HepG2 (cell line): ENCODE measurements around the gene PTPRD. TPM values are rescaled to one million over a fixed set of nuclear protein-coding genes. Genes with fewer than 3 reads are reported as not detected.

Experiments
- ATAC-seq: fragments of 200-7000 bp; cut with Tn5 transposase; 3 replicates; pipeline ENCODE4 v1.9.1; 2020; ENCODE audit warnings: mild to moderate bottlenecking, moderate library complexity
- BruUV-seq: library from RNA; stranded (reverse); fragments of 400-500 nt; replicated peaks from 2 replicates; lab custom pipeline; 2021; lab: Mats Ljungman, UMichigan
- CTCF ChIA-PET: fragments of 300-600 bp; formaldehyde crosslinking; extraction: SDS; loops from one replicate; lab custom pipeline; 2021; ENCODE audit warnings: low total read pairs, inconsistent platforms, low intra/inter-chr PET ratio; lab: Yijun Ruan, JAX
- POLR2A ChIA-PET: fragments of 350-600 bp; sonication (Branson Sonifier 250); formaldehyde crosslinking; loops from one replicate; lab custom pipeline; 2020; ENCODE audit warnings: antibody characterized with exemption, inconsistent platforms; lab: Yijun Ruan, JAX
- DNase-seq: peaks from one replicate; pipeline ENCODE4 v3.0.0-alpha.2; 2015; ENCODE audit warnings: low spot score
- FAIRE-seq: peaks from 3 replicates; lab custom pipeline; 2011; peaks lifted over from hg19 to GRCh38; lab: Jason Lieb, UNC
- H2AFZ ChIP-seq: one replicate; pipeline ENCODE4 v1.6.1; 2011; ENCODE audit warnings: low read length, inconsistent platforms
- H3K27ac ChIP-seq: fragments of 300-600 bp; 3 replicates; pipeline ENCODE4 v1.8.0; 2011; ENCODE audit warnings: mixed run types, mild to moderate bottlenecking, mixed read lengths, low read length, inconsistent platforms; ENCODE audit not compliant: insufficient read depth; ENCODE audit errors: extremely low read length
- H3K27me3 ChIP-seq, 2 experiments: fragments of 200-600 bp in 1 of 2; 2 replicates in 1 of 2; 3 replicates in 1 of 2; pipeline versions ENCODE4 v1.6.0 to v1.8.0; 2011; ENCODE audit warnings: low read length in 2 of 2, mild to moderate bottlenecking in 2 of 2, moderate library complexity in 2 of 2, inconsistent platforms in 1 of 2; ENCODE audit not compliant: insufficient read depth in 2 of 2, control insufficient read depth in 1 of 2
- H3K36me3 ChIP-seq, 2 experiments: fragments of 200-600 bp in 1 of 2; replicated peaks in 1 of 2; 2 replicates in 1 of 2; 3 replicates in 1 of 2; pipeline versions ENCODE4 v1.5.1 to v1.8.0; 2011; ENCODE audit warnings: low read length in 2 of 2, inconsistent platforms in 1 of 2; ENCODE audit not compliant: insufficient read depth in 2 of 2, control insufficient read depth in 1 of 2
- H3K4me1 ChIP-seq: 2 replicates; pipeline ENCODE4 v1.5.1; 2012; ENCODE audit warnings: low read length, inconsistent platforms; ENCODE audit not compliant: insufficient read depth
- H3K4me2 ChIP-seq: 2 replicates; pipeline ENCODE4 v1.6.0; 2011; ENCODE audit warnings: low read depth, low read length, inconsistent platforms
- H3K4me3 ChIP-seq, 3 experiments: fragments of 200-600 bp in 1 of 3; sonication (generic), shearing (Covaris generic) in 1 of 3; replicated peaks in 1 of 3; 2 replicates each; pipeline ENCODE4 v1.5.1; 2011 to 2016; ENCODE audit warnings: low read length in 3 of 3, inconsistent platforms in 2 of 3, low read depth in 2 of 3, mild to moderate bottlenecking in 2 of 3, control low read depth in 1 of 3, mixed read lengths in 1 of 3; ENCODE audit not compliant: insufficient read depth in 1 of 3
- H3K79me2 ChIP-seq: one replicate; pipeline ENCODE4 v1.6.1; 2011; ENCODE audit warnings: low read length, inconsistent platforms; ENCODE audit not compliant: insufficient read depth
- H3K9ac ChIP-seq: 2 replicates; pipeline ENCODE4 v1.6.0; 2011; ENCODE audit warnings: mild to moderate bottlenecking, low read depth, low read length, inconsistent platforms; ENCODE audit not compliant: insufficient read depth
- H3K9me3 ChIP-seq: 2 replicates; pipeline ENCODE4 v1.5.1; 2012; ENCODE audit warnings: mild to moderate bottlenecking, low read length
- H4K20me1 ChIP-seq: 2 replicates; pipeline ENCODE4 v1.6.0; 2011; ENCODE audit warnings: inconsistent platforms, mild to moderate bottlenecking, low read length, moderate library complexity; ENCODE audit not compliant: insufficient read depth
- ATF1 ChIP-seq: IDR thresholded peaks from 2 replicates; pipeline ENCODE4 v1.6.1; 2016; ENCODE audit warnings: mild to moderate bottlenecking, control low read depth
- FLYWCH1 ChIP-seq: sonication (generic); formaldehyde crosslinking; IDR thresholded peaks from 2 replicates; pipeline ENCODE4 v1.8.1; 2023; ENCODE audit warnings: mild to moderate bottlenecking, missing genetic modification reagents
- MBNL3 ChIP-seq: fragments of 250-450 bp; sonication (Bioruptor Pico); conservative IDR thresholded peaks from 2 replicates; pipeline ENCODE4 v1.8.0; 2022; ENCODE audit warnings: mild to moderate bottlenecking, inconsistent platforms
- PAWR ChIP-seq: sonication (generic); formaldehyde crosslinking; IDR thresholded peaks from 2 replicates; pipeline ENCODE4 v1.4.0; 2020; ENCODE audit warnings: missing genetic modification reagents, mild to moderate bottlenecking, borderline replicate concordance
- PRMT3 ChIP-seq: sonication (generic); formaldehyde crosslinking; IDR thresholded peaks from 2 replicates; pipeline ENCODE4 v1.8.1; 2022; ENCODE audit warnings: low read depth, mild to moderate bottlenecking, moderate library complexity, missing genetic modification reagents, borderline replicate concordance
- U2AF2 ChIP-seq: fragments of 200-400 bp; formaldehyde crosslinking; IDR thresholded peaks from 2 replicates; pipeline ENCODE4 v1.6.1; 2017; ENCODE audit warnings: low read depth, mild to moderate bottlenecking, low read length
- XBP1 ChIP-seq: sonication (generic); formaldehyde crosslinking; IDR thresholded peaks from 2 replicates; pipeline ENCODE4 v1.5.0; 2020; ENCODE audit warnings: missing genetic modification reagents
- ZNF121 ChIP-seq: sonication (generic); formaldehyde crosslinking; IDR thresholded peaks from 2 replicates; pipeline ENCODE4 v1.5.0; 2020; ENCODE audit warnings: mild to moderate bottlenecking, missing genetic modification reagents
- ZNF124 ChIP-seq: sonication (generic); formaldehyde crosslinking; IDR thresholded peaks from 2 replicates; pipeline ENCODE4 v1.4.0; 2020; ENCODE audit warnings: missing genetic modification reagents
- ZNF329 ChIP-seq: sonication (generic); formaldehyde crosslinking; IDR thresholded peaks from 2 replicates; pipeline ENCODE4 v1.9.0; 2021; ENCODE audit warnings: low read depth, mild to moderate bottlenecking, missing genetic modification reagents
- ZNF343 ChIP-seq: sonication (generic); formaldehyde crosslinking; IDR thresholded peaks from 2 replicates; pipeline ENCODE4 v1.4.0; 2020; ENCODE audit warnings: mild to moderate bottlenecking, missing genetic modification reagents
- ZNF451 ChIP-seq: sonication (generic); formaldehyde crosslinking; IDR thresholded peaks from 2 replicates; pipeline ENCODE4 v1.5.0; 2020; ENCODE audit warnings: mild to moderate bottlenecking, missing genetic modification reagents
- ZNF468 ChIP-seq: sonication (generic); formaldehyde crosslinking; IDR thresholded peaks from 2 replicates; pipeline ENCODE4 v1.8.0; 2022; ENCODE audit warnings: mild to moderate bottlenecking, moderate library complexity, missing genetic modification reagents
- ZNF660 ChIP-seq: sonication (generic); formaldehyde crosslinking; IDR thresholded peaks from 2 replicates; pipeline ENCODE4 v1.5.1; 2020; ENCODE audit warnings: mild to moderate bottlenecking, low read depth, missing genetic modification reagents, borderline replicate concordance
- WGBS: methylation state at CpG from one replicate; pipeline ENCODE4 v1.1.6; 2017; ENCODE audit warnings: low lambda C conversion rate; 5-methylcytosine and 5-hydroxymethylcytosine counted together
- in situ Hi-C: cut with HindIII; loops from 2 replicates; pipeline ENCODE4 v1.10.0; 2017; ENCODE audit warnings: low pct_unique_long_range_greater_than_20kb; ENCODE audit not compliant: extremely low pct_ligation_motif_present
- intact Hi-C: fragments of 100-400 bp; cut with micrococcal nuclease; formaldehyde crosslinking; loops from one replicate; pipeline ENCODE4 v1.10.0; 2022; ENCODE audit not compliant: unreplicated experiment
- polyA plus RNA-seq, 8 experiments: library from polyadenylated mRNA; depleted of rRNA in 3 of 8; stranded (reverse) in 7 of 8; unstranded in 1 of 8; fragments of >200 nt; fragmentation: Illumina TruSeq in 4 of 8; extraction: Trizol in 4 of 8; gene quantifications; 2 replicates each; pipeline versions ENCODE4 v1.2.1 to v1.2.3, GENCODE V29; 2011 to 2016; ENCODE audit warnings: low read depth in 4 of 8, missing spikeins in 1 of 8, mixed read lengths in 1 of 8; ENCODE audit not compliant: insufficient read depth in 1 of 8
- total RNA-seq, 5 experiments: library from RNA; depleted of rRNA; stranded (reverse); fragments of >200 nt; fragmentation: Illumina TruSeq; extraction: Trizol; gene quantifications; 2 replicates each; pipeline ENCODE4 v1.2.3, GENCODE V29; 2016; ENCODE audit warnings: low read depth in 1 of 5
- TF ChIP-seq, protein P1 (sequence below): sonication (generic); formaldehyde crosslinking; IDR thresholded peaks from 2 replicates; pipeline ENCODE4 v1.5.0; 2020; ENCODE audit warnings: missing genetic modification reagents
- TF ChIP-seq, protein P2 (sequence below): sonication (generic); formaldehyde crosslinking; IDR thresholded peaks from 2 replicates; pipeline ENCODE4 v1.4.0; 2020; ENCODE audit warnings: low read depth, mild to moderate bottlenecking, missing genetic modification reagents
- TF ChIP-seq, protein P3 (sequence below): sonication (generic); formaldehyde crosslinking; IDR thresholded peaks from 2 replicates; pipeline ENCODE4 v1.8.1; 2022; ENCODE audit warnings: low read depth, mild to moderate bottlenecking, missing genetic modification reagents
- TF ChIP-seq, protein P4 (sequence below): sonication (generic); formaldehyde crosslinking; IDR thresholded peaks from 2 replicates; pipeline ENCODE4 v1.4.0; 2020; ENCODE audit warnings: missing genetic modification reagents

The PTPRD gene
- total and polyA plus RNA-seq, 2 of the 13 experiments (the other 11 are each of a cell fraction or from before 2014, with no cell fraction given), result 0.05 TPM; not detected in 1

DNA sequence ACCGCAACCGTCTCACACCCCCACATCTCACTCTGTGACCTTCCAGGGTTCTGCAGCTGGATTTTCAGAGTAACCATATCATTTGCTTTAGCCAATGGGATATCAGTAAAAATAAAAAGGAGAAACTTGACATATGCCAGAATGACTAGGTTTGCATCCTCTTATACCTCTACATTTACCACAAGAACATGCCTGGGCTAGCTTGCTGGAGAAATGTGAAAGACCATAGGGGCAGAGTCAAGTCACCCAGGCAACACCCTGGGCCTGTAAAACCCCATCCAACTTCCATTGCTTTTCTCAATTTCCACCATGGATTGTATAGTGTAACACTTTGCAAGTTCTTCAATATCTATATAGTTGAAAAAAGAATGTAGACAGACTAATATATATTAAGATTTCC is 731.1 kb downstream of the PTPRD start (continued):
- TF ChIP-seq, protein P1, sequence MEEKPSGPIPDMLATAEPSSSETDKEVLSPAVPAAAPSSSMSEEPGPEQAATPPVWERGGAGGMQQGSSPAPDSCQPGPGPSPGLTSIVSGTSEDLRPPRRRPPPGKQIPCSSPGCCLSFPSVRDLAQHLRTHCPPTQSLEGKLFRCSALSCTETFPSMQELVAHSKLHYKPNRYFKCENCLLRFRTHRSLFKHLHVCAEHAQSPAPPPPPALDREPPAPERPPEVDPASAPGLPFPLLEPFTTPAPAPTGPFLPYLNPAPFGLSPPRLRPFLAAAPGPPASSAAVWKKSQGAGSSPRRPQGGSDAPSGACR (CRISPR knock-in tag), result no peak

DNA sequence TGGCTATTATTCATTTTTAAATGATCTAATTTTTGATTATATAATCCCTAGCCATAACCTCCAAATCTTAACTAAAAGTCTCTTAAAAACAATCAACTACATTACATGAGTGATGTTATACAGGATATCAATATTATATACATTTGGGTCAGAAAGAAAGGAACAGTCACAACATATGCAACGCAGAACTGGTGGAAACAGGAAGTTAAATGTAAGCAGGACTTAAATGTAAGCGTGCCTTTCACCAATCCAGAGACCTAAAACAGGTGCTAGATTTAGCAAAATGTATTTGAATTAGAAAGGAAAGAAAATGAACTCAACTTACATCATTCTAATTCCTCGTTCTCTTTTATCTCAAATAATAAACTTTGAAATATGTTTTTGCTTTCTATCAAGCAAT is 738.5 kb downstream of the PTPRD start:
- H3K4me1 ChIP-seq, result no peaks in the 10 kb centered on the region
- ChIA-PET CTCF (no interaction called here), POLR2A (no interaction called here)
- no peaks in the 10 kb centered on the region for H4K20me1 ChIP-seq
- in situ Hi-C loops (no loop called here), intact Hi-C loops (no loop called here)
- 3% methylated on average over 3 of the region's 3 CpGs for WGBS
- no peak overlapping the region for H2AFZ ChIP-seq
- no peaks in the 10 kb centered on the region for H3K9me3 ChIP-seq
- no peaks in the 10 kb centered on the region for H3K27me3 ChIP-seq
- ATAC-seq, result no peak
- no peaks in the 10 kb centered on the region for H3K36me3 ChIP-seq
- no peak overlapping the region for H3K4me2 ChIP-seq
- no peak for DNase-seq
- no peak overlapping the region for H3K27ac ChIP-seq
- no peaks in the 10 kb centered on the region for H3K79me2 ChIP-seq
- no peak overlapping the region for H3K9ac ChIP-seq
- TF ChIP-seq, protein P2, sequence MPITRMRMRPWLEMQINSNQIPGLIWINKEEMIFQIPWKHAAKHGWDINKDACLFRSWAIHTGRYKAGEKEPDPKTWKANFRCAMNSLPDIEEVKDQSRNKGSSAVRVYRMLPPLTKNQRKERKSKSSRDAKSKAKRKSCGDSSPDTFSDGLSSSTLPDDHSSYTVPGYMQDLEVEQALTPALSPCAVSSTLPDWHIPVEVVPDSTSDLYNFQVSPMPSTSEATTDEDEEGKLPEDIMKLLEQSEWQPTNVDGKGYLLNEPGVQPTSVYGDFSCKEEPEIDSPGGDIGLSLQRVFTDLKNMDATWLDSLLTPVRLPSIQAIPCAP, result no peak
- TF ChIP-seq ZNF451, result no peak
- no peak for TF ChIP-seq FLYWCH1 (CRISPR knock-in tag)
- no peak for TF ChIP-seq ZNF468 (CRISPR knock-in tag)
- TF ChIP-seq MBNL3 (CRISPR knock-in tag), result no peak
- no peak for TF ChIP-seq ZNF660 (CRISPR knock-in tag)
- TF ChIP-seq ZNF343 (CRISPR knock-in tag), result no peak
- no peak for TF ChIP-seq ZNF329
- TF ChIP-seq ZNF124 (CRISPR knock-in tag), result no peak
- TF ChIP-seq PAWR (CRISPR knock-in tag), result no peak
- no peak for TF ChIP-seq PRMT3
- TF ChIP-seq ZNF121 (CRISPR knock-in tag), result no peak
- TF ChIP-seq, protein P3, sequence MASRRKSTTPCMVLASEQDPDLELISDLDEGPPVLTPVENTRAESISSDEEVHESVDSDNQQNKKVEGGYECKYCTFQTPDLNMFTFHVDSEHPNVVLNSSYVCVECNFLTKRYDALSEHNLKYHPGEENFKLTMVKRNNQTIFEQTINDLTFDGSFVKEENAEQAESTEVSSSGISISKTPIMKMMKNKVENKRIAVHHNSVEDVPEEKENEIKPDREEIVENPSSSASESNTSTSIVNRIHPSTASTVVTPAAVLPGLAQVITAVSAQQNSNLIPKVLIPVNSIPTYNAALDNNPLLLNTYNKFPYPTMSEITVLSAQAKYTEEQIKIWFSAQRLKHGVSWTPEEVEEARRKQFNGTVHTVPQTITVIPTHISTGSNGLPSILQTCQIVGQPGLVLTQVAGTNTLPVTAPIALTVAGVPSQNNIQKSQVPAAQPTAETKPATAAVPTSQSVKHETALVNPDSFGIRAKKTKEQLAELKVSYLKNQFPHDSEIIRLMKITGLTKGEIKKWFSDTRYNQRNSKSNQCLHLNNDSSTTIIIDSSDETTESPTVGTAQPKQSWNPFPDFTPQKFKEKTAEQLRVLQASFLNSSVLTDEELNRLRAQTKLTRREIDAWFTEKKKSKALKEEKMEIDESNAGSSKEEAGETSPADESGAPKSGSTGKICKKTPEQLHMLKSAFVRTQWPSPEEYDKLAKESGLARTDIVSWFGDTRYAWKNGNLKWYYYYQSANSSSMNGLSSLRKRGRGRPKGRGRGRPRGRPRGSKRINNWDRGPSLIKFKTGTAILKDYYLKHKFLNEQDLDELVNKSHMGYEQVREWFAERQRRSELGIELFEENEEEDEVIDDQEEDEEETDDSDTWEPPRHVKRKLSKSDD (CRISPR knock-in tag), result no peak
- no peak for TF ChIP-seq XBP1 (CRISPR knock-in tag)
- TF ChIP-seq ATF1 (CRISPR knock-in tag), result no peak
- no peak for TF ChIP-seq U2AF2
- TF ChIP-seq, protein P4, sequence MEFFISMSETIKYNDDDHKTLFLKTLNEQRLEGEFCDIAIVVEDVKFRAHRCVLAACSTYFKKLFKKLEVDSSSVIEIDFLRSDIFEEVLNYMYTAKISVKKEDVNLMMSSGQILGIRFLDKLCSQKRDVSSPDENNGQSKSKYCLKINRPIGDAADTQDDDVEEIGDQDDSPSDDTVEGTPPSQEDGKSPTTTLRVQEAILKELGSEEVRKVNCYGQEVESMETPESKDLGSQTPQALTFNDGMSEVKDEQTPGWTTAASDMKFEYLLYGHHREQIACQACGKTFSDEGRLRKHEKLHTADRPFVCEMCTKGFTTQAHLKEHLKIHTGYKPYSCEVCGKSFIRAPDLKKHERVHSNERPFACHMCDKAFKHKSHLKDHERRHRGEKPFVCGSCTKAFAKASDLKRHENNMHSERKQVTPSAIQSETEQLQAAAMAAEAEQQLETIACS (CRISPR knock-in tag), result no peak
- H3K4me3 ChIP-seq, result no peak overlapping the region
- FAIRE-seq, result no peak
- BruUV-seq, result no TSS peak
